Measurements from ENCODE around the gene CNGA2. TPM values are rescaled to one million over a fixed set of nuclear protein-coding genes. Genes with fewer than 3 reads are reported as not detected.
A peak's percentile ranks its signal among the peaks of the same experiment; 100 is the strongest.
"Not testable (repeated sequence)": the region's sequence is repeated elsewhere in the genome, so short reads cannot be mapped to it uniquely, and the experiment has no call there.

CNGA2 gene
- total RNA-seq = under 1 TPM in 3 of 8 experiments, not detected in 5; 0.04 to 0.38 (median 0.31) TPM

GRCh38 chrX:151734446-151734845 lies at the start of gene CNGA2:
Gene CNGA2, plus strand, starts transcription at chrX:151734746. Its CDS starts 3,738 bp downstream, at chrX:151738484.
- 18 to 83% (median 53%) methylated on average over 1 to 3 of the region's 4 CpGs; no CpG with 5 or more reads in 7 of the 10 experiments for WGBS, 10 experiments
- ATAC-seq (replicated peaks in 6 of 8) = no peak
- in situ Hi-C loops (cut with MboI; ENCODE audit: low pct_unique_long_range_greater_than_20kb in 2 of 9, low sequenced_read_pairs in 9 of 9, unreplicated experiment in 9 of 9) = loop anchor here in 2 of 9 experiments (25.0 kb wide), 1 partner anchor 903 kb away; the partner anchor contains the start of gene GABRQ (in 2 of the 2)
- Histone ChIP-seq H3K4me1 (replicated peaks in 1 of 2) (no peaks in the 10 kb centered on the region), H3K4me3 (no peak within 1 kb of the TSS), H3K27ac (no peak within 1 kb of the TSS)

GRCh38 chrX:151687635-151688034 lies 46.9 kb upstream of the CNGA2 start:
- no peak for ATAC-seq (replicated peaks in 6 of 8)
- Histone ChIP-seq H3K4me3 (no peak overlapping the region), H3K27ac (no peak overlapping the region), H3K4me1 (replicated peaks in 1 of 2) (no peaks in the 10 kb centered on the region)
- in situ Hi-C loops (cut with MboI; ENCODE audit: low pct_unique_long_range_greater_than_20kb in 2 of 9, low sequenced_read_pairs in 9 of 9, unreplicated experiment in 9 of 9) = loop anchor here in 4 of 9 experiments (10.0 to 25.0 kb wide), 3 partner anchors 175 to 533 kb away; no protein-coding TSS in a partner anchor

- no peak for ATAC-seq (replicated peaks in 6 of 8)
- Histone ChIP-seq H3K4me1 (replicated peaks in 1 of 2) (no peaks in the 10 kb centered on the region), H3K4me3 (no peak overlapping the region), H3K27ac (no peak overlapping the region)
- in situ Hi-C loops (cut with MboI; ENCODE audit: low pct_unique_long_range_greater_than_20kb in 2 of 9, low sequenced_read_pairs in 9 of 9, unreplicated experiment in 9 of 9) = loop anchor here in 4 of 9 experiments (10.0 to 25.0 kb wide), 3 partner anchors 176 to 534 kb away; no protein-coding TSS in a partner anchor
Measured at GRCh38 chrX:151688695-151689094, 45.9 kb upstream of the CNGA2 start.

- 70 to 100% (median 98%) methylated on average over 1 to 5 of the region's 6 CpGs; no CpG with 5 or more reads in 6 of the 10 experiments for WGBS, 10 experiments
- H3K4me1 ChIP-seq (replicated peaks in 1 of 2) = peaks cover 10 to 14% of the 10 kb centered on the region in 2 donors
- ATAC-seq (replicated peaks in 6 of 8) = no peak
- no peak overlapping the region for H3K27ac ChIP-seq
- in situ Hi-C loops (cut with MboI; ENCODE audit: low pct_unique_long_range_greater_than_20kb in 2 of 9, low sequenced_read_pairs in 9 of 9, unreplicated experiment in 9 of 9) = loop anchor here in 4 of 9 experiments (25.0 kb wide), 2 partner anchors 181 to 531 kb away; no protein-coding TSS in a partner anchor
- H3K4me3 ChIP-seq = no peak overlapping the region
Measured at GRCh38 chrX:151692825-151693224, 41.7 kb upstream of the CNGA2 start.

GRCh38 chrX:151694121-151694520 lies 40.4 kb upstream of the CNGA2 start:
- H3K4me3 ChIP-seq = no peak overlapping the region
- no peak for ATAC-seq (replicated peaks in 6 of 8)
- peaks cover 10 to 14% of the 10 kb centered on the region in 2 donors for H3K4me1 ChIP-seq (replicated peaks in 1 of 2)
- 10 to 100% methylated on average over 1 to 2 of the region's 12 CpGs; no CpG with 5 or more reads in 8 of the 10 experiments for WGBS, 10 experiments
- no peak overlapping the region for H3K27ac ChIP-seq
- in situ Hi-C loops (cut with MboI; ENCODE audit: low pct_unique_long_range_greater_than_20kb in 2 of 9, low sequenced_read_pairs in 9 of 9, unreplicated experiment in 9 of 9) = loop anchor here in 4 of 9 experiments (25.0 kb wide), 2 partner anchors 182 to 532 kb away; no protein-coding TSS in a partner anchor

- ATAC-seq (replicated peaks in 6 of 8) = peak in 6 of 8 experiments; percentile 30 to 81 (median 76)
- WGBS, 10 experiments = no CpG with 5 or more reads among the region's 100 CpGs
- in situ Hi-C loops (cut with MboI; ENCODE audit: low pct_unique_long_range_greater_than_20kb in 2 of 9, low sequenced_read_pairs in 9 of 9, unreplicated experiment in 9 of 9) = loop anchor here in 4 of 9 experiments (25.0 kb wide), 2 partner anchors 183 to 533 kb away; no protein-coding TSS in a partner anchor
Measured at GRCh38 chrX:151694661-151695582, 39.6 kb upstream of the CNGA2 start, which contains the start of gene PRRG3. Gene PRRG3, plus strand, starts transcription at chrX:151695458. Its CDS starts 3,357 bp downstream, at chrX:151698815.

GRCh38 chrX:151695583-151696340 lies 38.8 kb upstream of the CNGA2 start:
- no peak overlapping the region for H3K27ac ChIP-seq
- WGBS, 10 experiments = 15 to 28% methylated on average over 5 to 6 of the region's 19 CpGs; no CpG with 5 or more reads in 8 of the 10 experiments

More at GRCh38 chrX:151694661-151695582, 39.6 kb upstream of the CNGA2 start, which contains the start of gene PRRG3:
- Histone ChIP-seq H3K27ac (no peak within 1 kb of the TSS), H3K4me1 (replicated peaks in 1 of 2) (peaks cover 10 to 14% of the 10 kb centered on the region in 2 donors), H3K4me3 (peak within 1 kb of the TSS; percentile 23 to 53 (median 33))

GRCh38 chrX:151697082-151697481 lies 37.5 kb upstream of the CNGA2 start:
- in situ Hi-C loops (cut with MboI; ENCODE audit: low pct_unique_long_range_greater_than_20kb in 2 of 9, low sequenced_read_pairs in 9 of 9, unreplicated experiment in 9 of 9) = loop anchor here in 4 of 9 experiments (25.0 kb wide), 2 partner anchors 185 to 535 kb away; no protein-coding TSS in a partner anchor
- WGBS, 10 experiments = 30 to 79% methylated on average over 2 to 7 of the region's 8 CpGs; no CpG with 5 or more reads in 8 of the 10 experiments
- H3K27ac ChIP-seq, H3K4me3 ChIP-seq: not testable (repeated sequence)
- peak in 2 of 8 experiments; percentile 10 to 19 for ATAC-seq (replicated peaks in 6 of 8)
- H3K4me1 ChIP-seq (replicated peaks in 1 of 2) = peaks cover 10 to 14% of the 10 kb centered on the region in 2 donors

More at GRCh38 chrX:151695583-151696340, 38.8 kb upstream of the CNGA2 start:
- peak in 7 of 8 experiments; percentile 5 to 69 (median 56) for ATAC-seq (replicated peaks in 6 of 8)
- in situ Hi-C loops (cut with MboI; ENCODE audit: low pct_unique_long_range_greater_than_20kb in 2 of 9, low sequenced_read_pairs in 9 of 9, unreplicated experiment in 9 of 9) = loop anchor here in 4 of 9 experiments (25.0 kb wide), 2 partner anchors 183 to 533 kb away; no protein-coding TSS in a partner anchor
- Histone ChIP-seq H3K4me1 (replicated peaks in 1 of 2) (peaks cover 10 to 14% of the 10 kb centered on the region in 2 donors), H3K4me3 (peak overlapping the region; percentile 23 to 53 (median 33))

- peak in 3 of 8 experiments; percentile 87 to 93 (median 89) for ATAC-seq (replicated peaks in 6 of 8)
- WGBS, 10 experiments = 0 to 83% (median 27%) methylated on average over 1 to 2 of the region's 4 CpGs; no CpG with 5 or more reads in 6 of the 10 experiments
- in situ Hi-C loops (cut with MboI; ENCODE audit: low pct_unique_long_range_greater_than_20kb in 2 of 9, low sequenced_read_pairs in 9 of 9, unreplicated experiment in 9 of 9) = loop anchor here in 4 of 9 experiments (25.0 kb wide), 2 partner anchors 185 to 535 kb away; no protein-coding TSS in a partner anchor
- Histone ChIP-seq H3K4me1 (replicated peaks in 1 of 2) (peaks cover 10 to 14% of the 10 kb centered on the region in 2 donors), H3K27ac (no peak overlapping the region), H3K4me3 (no peak overlapping the region)
Measured at GRCh38 chrX:151697522-151697921, 37.0 kb upstream of the CNGA2 start.

- in situ Hi-C loops (cut with MboI; ENCODE audit: low pct_unique_long_range_greater_than_20kb in 2 of 9, low sequenced_read_pairs in 9 of 9, unreplicated experiment in 9 of 9) = loop anchor here in 4 of 9 experiments (25.0 kb wide), 2 partner anchors 186 to 536 kb away; no protein-coding TSS in a partner anchor
Measured at GRCh38 chrX:151698485-151698884, 36.1 kb upstream of the CNGA2 start.

GRCh38 chrX:151699746-151700145 lies 34.8 kb upstream of the CNGA2 start:
- 46 to 59% methylated on average over 6 to 7 of the region's 9 CpGs; no CpG with 5 or more reads in 8 of the 10 experiments for WGBS, 10 experiments
- Histone ChIP-seq H3K4me1 (replicated peaks in 1 of 2) (peaks cover 10 to 14% of the 10 kb centered on the region in 2 donors), H3K27ac (no peak overlapping the region), H3K4me3 (no peak overlapping the region)
- in situ Hi-C loops (cut with MboI; ENCODE audit: low pct_unique_long_range_greater_than_20kb in 2 of 9, low sequenced_read_pairs in 9 of 9, unreplicated experiment in 9 of 9) = loop anchor here in 4 of 9 experiments (25.0 kb wide), 2 partner anchors 187 to 537 kb away; no protein-coding TSS in a partner anchor
- ATAC-seq (replicated peaks in 6 of 8) = no peak

More at GRCh38 chrX:151698485-151698884, 36.1 kb upstream of the CNGA2 start:
- Histone ChIP-seq H3K4me1 (replicated peaks in 1 of 2) (peaks cover 10 to 14% of the 10 kb centered on the region in 2 donors), H3K4me3 (no peak overlapping the region), H3K27ac (no peak overlapping the region)
- 40 to 60% (median 46%) methylated on average over 1 to 2 of the region's 6 CpGs; no CpG with 5 or more reads in 7 of the 10 experiments for WGBS, 10 experiments
- no peak for ATAC-seq (replicated peaks in 6 of 8)

- no peak for ATAC-seq (replicated peaks in 6 of 8)
- WGBS, 10 experiments = 64 to 100% methylated on average over 1 to 15 of the region's 16 CpGs; no CpG with 5 or more reads in 8 of the 10 experiments
- Histone ChIP-seq H3K27ac (no peak overlapping the region), H3K4me3 (no peak overlapping the region), H3K4me1 (replicated peaks in 1 of 2) (peaks cover 7 to 12% of the 10 kb centered on the region in 2 donors)
- in situ Hi-C loops (cut with MboI; ENCODE audit: low pct_unique_long_range_greater_than_20kb in 2 of 9, low sequenced_read_pairs in 9 of 9, unreplicated experiment in 9 of 9) = no loop called here
Measured at GRCh38 chrX:151700581-151700980, 34.0 kb upstream of the CNGA2 start.
